CD14-positive monocyte (primary cell): ENCODE measurements around the gene DGKI. TPM values are rescaled to one million over a fixed set of nuclear protein-coding genes. Genes with fewer than 3 reads are reported as not detected.
A peak's percentile ranks its signal among the peaks of the same experiment; 100 is the strongest.

Experiments
- DNase-seq, 3 donors: peaks; one replicate each; pipeline ENCODE4 v3.0.0-alpha.2; 2011 to 2022
- H2AFZ ChIP-seq: 2 replicates; pipeline ENCODE4 v1.6.0; 2012; ENCODE audit warnings: mild to moderate bottlenecking, low read depth, low read length, inconsistent platforms; ENCODE audit not compliant: insufficient read depth, poor library complexity, severe bottlenecking
- H3K27ac ChIP-seq, 2 donors: 1 replicate in 1 of 2; 2 replicates in 1 of 2; pipeline ENCODE4 v1.5.1; 2012 to 2013; ENCODE audit warnings: low read length in 2 of 2, control low read depth in 1 of 2, inconsistent platforms in 1 of 2, low read depth in 1 of 2, mild to moderate bottlenecking in 1 of 2
- H3K27me3 ChIP-seq, 2 donors: one replicate each; pipeline versions ENCODE4 v1.6.0 to v1.6.1; 2011 to 2013; ENCODE audit warnings: low read length in 2 of 2; ENCODE audit not compliant: control insufficient read depth in 2 of 2, insufficient read depth in 2 of 2
- H3K36me3 ChIP-seq, 2 donors: replicated peaks in 1 of 2; 1 replicate in 1 of 2; 2 replicates in 1 of 2; pipeline versions ENCODE4 v1.5.1 to v1.6.1; 2012 to 2013; ENCODE audit warnings: low read length in 2 of 2, control low read depth in 1 of 2, inconsistent platforms in 1 of 2, mild to moderate bottlenecking in 1 of 2; ENCODE audit not compliant: insufficient read depth in 2 of 2, control insufficient read depth in 1 of 2
- H3K4me1 ChIP-seq, 2 donors: 1 replicate in 1 of 2; 2 replicates in 1 of 2; pipeline versions ENCODE4 v1.5.1 to v1.6.1; 2012 to 2013; ENCODE audit warnings: low read length in 2 of 2, control low read depth in 1 of 2, inconsistent platforms in 1 of 2, mild to moderate bottlenecking in 1 of 2, moderate library complexity in 1 of 2; ENCODE audit not compliant: insufficient read depth in 2 of 2, control insufficient read depth in 1 of 2
- H3K4me2 ChIP-seq: replicated peaks from 2 replicates; pipeline ENCODE3; 2012; ENCODE audit warnings: low read length, moderate library complexity, mild to moderate bottlenecking; ENCODE audit not compliant: poor library complexity, severe bottlenecking; ENCODE audit errors: extremely low read depth
- H3K4me3 ChIP-seq, 3 experiments: fragments of 200-600 bp in 1 of 3; sonication (generic) in 1 of 3; replicated peaks in 1 of 3; 1 replicate in 2 of 3; 2 replicates in 1 of 3; pipeline ENCODE4 v1.5.1; 2011 to 2013; ENCODE audit warnings: low read length in 3 of 3, mild to moderate bottlenecking in 3 of 3, control low read depth in 2 of 3, low read depth in 2 of 3, inconsistent platforms in 1 of 3, moderate library complexity in 1 of 3
- H3K79me2 ChIP-seq: 2 replicates; pipeline ENCODE4 v1.6.0; 2012; ENCODE audit warnings: mild to moderate bottlenecking, control low read depth, inconsistent platforms, low read length, moderate library complexity; ENCODE audit not compliant: insufficient read depth
- H3K9ac ChIP-seq: 2 replicates; pipeline ENCODE4 v1.6.0; 2017; ENCODE audit warnings: low read length, mild to moderate bottlenecking; ENCODE audit not compliant: insufficient read depth, poor library complexity, severe bottlenecking
- H3K9me3 ChIP-seq, 2 donors: replicated peaks in 1 of 2; 1 replicate in 1 of 2; 2 replicates in 1 of 2; pipeline versions ENCODE4 v1.5.1 to v1.6.1; 2012 to 2013; ENCODE audit warnings: low read length in 2 of 2, control low read depth in 1 of 2; ENCODE audit not compliant: control insufficient read depth in 1 of 2, insufficient read depth in 1 of 2
- H4K20me1 ChIP-seq: 2 replicates; pipeline ENCODE4 v1.6.0; 2012; ENCODE audit warnings: mild to moderate bottlenecking, low read length, control low read depth, moderate library complexity; ENCODE audit not compliant: insufficient read depth
- H3K27ac Mint-ChIP-seq, 7 donors: one replicate each; pipeline ENCODE4 v1.8.0; 2020; ENCODE audit warnings: mild to moderate bottlenecking in 7 of 7, mixed read lengths in 7 of 7, moderate library complexity in 6 of 7, inconsistent platforms in 2 of 7
- H3K27me3 Mint-ChIP-seq, 3 donors: one replicate each; pipeline ENCODE4 v1.8.0; 2021 to 2022; ENCODE audit warnings: low read depth in 3 of 3, mild to moderate bottlenecking in 3 of 3, mixed read lengths in 3 of 3, moderate library complexity in 3 of 3, inconsistent platforms in 1 of 3
- H3K36me3 Mint-ChIP-seq, 2 donors: one replicate each; pipeline ENCODE4 v1.8.0; 2020; ENCODE audit warnings: mixed read lengths in 2 of 2, inconsistent platforms in 1 of 2, mild to moderate bottlenecking in 1 of 2
- H3K4me1 Mint-ChIP-seq: one replicate; pipeline ENCODE4 v1.8.0; 2020; ENCODE audit warnings: mild to moderate bottlenecking, mixed read lengths
- H3K4me3 Mint-ChIP-seq, 2 donors: one replicate each; pipeline ENCODE4 v1.8.0; 2020; ENCODE audit warnings: mild to moderate bottlenecking in 2 of 2, mixed read lengths in 2 of 2, moderate library complexity in 1 of 2
- H3K9me3 Mint-ChIP-seq, 7 donors: one replicate each; pipeline ENCODE4 v1.8.0; 2020 to 2022; ENCODE audit warnings: mixed read lengths in 7 of 7, mild to moderate bottlenecking in 6 of 7, moderate library complexity in 6 of 7, inconsistent platforms in 2 of 7
- WGBS: methylation state at CpG from one replicate; pipeline ENCODE4 v1.1.5; 2013; ENCODE audit warnings: missing lambda C conversion rate; ENCODE audit not compliant: insufficient coverage; 5-methylcytosine and 5-hydroxymethylcytosine counted together
- intact Hi-C, 2 donors: fragments of 100-400 bp; cut with micrococcal nuclease; formaldehyde crosslinking; loops; one replicate each; pipeline versions ENCODE4 v1.15.0 to v1.15.1; 2023
- polyA plus RNA-seq, 3 donors: library from polyadenylated mRNA; depleted of rRNA in 1 of 3; unstranded in 2 of 3; stranded (reverse) in 1 of 3; fragments of 300-500 nt in 2 of 3; fragments of >200 nt in 1 of 3; fragmentation: Illumina TruSeq in 2 of 3; gene quantifications; 1 replicate in 2 of 3; 2 replicates in 1 of 3; pipeline ENCODE4 v1.2.3, GENCODE V29; 2012 to 2021
- TF ChIP-seq, protein P1 (sequence below): fragments of 200-600 bp; IDR thresholded peaks from one replicate; pipeline ENCODE4 v1.8.0; 2022; ENCODE audit warnings: antibody characterized with exemption, mild to moderate bottlenecking

The DGKI gene
- polyA plus RNA-seq, 3 donors, result not detected

DNA sequence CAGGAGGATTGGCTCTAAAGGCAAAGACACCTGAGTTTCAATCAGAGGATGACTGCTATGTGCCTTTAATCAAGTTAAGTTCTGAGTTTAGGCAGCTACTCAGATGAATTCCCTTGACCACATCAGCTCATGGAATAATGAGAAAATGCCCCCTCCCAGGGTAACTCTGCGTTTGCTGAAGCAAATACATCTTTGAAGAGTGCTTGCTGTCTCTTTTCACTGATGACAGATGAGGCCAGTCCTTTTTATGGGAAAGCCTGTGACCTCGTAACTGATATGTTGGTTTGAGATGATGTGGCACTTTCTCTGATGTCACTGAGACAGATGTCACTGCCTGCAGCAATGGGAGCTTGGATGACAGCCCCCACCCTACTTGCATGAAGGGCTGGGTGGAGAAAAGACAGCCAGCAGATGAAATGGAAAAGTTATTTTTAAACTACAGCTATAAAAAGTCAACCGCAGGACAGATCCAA is 43.7 kb upstream of the DGKI start:
- Histone ChIP-seq H3K79me2 (no peaks in the 10 kb centered on the region), H3K27me3 (no peaks in the 10 kb centered on the region), H3K4me3 (no peak overlapping the region), H3K4me1 (no peaks in the 10 kb centered on the region), H3K36me3 (peaks cover 40 to 98% of the 10 kb centered on the region in 2 donors), H3K27ac (peak overlapping the region in 1 of 2 donors; percentile 24), H3K9ac (no peak overlapping the region), H3K4me2 (no peak overlapping the region), H3K9me3 (no peaks in the 10 kb centered on the region), H4K20me1 (no peaks in the 10 kb centered on the region), H2AFZ (no peak overlapping the region)
- Mint-ChIP-seq H3K27me3 (no peaks in the 10 kb centered on the region), H3K4me1 (no peaks in the 10 kb centered on the region), H3K36me3 (peaks cover 61 to 91% of the 10 kb centered on the region in 2 donors), H3K9me3 (no peaks in the 10 kb centered on the region), H3K27ac (no peak overlapping the region), H3K4me3 (no peak overlapping the region)
- TF ChIP-seq, protein P1, sequence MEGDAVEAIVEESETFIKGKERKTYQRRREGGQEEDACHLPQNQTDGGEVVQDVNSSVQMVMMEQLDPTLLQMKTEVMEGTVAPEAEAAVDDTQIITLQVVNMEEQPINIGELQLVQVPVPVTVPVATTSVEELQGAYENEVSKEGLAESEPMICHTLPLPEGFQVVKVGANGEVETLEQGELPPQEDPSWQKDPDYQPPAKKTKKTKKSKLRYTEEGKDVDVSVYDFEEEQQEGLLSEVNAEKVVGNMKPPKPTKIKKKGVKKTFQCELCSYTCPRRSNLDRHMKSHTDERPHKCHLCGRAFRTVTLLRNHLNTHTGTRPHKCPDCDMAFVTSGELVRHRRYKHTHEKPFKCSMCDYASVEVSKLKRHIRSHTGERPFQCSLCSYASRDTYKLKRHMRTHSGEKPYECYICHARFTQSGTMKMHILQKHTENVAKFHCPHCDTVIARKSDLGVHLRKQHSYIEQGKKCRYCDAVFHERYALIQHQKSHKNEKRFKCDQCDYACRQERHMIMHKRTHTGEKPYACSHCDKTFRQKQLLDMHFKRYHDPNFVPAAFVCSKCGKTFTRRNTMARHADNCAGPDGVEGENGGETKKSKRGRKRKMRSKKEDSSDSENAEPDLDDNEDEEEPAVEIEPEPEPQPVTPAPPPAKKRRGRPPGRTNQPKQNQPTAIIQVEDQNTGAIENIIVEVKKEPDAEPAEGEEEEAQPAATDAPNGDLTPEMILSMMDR, result no peak
- intact Hi-C loops, result loop anchor here in 1 of 2 donors (10.0 kb wide), 1 partner anchor 226 kb away; no protein-coding TSS in a partner anchor
- DNase-seq, result no peak
- WGBS, result no CpG with 5 or more reads among the region's 3 CpGs

DNA sequence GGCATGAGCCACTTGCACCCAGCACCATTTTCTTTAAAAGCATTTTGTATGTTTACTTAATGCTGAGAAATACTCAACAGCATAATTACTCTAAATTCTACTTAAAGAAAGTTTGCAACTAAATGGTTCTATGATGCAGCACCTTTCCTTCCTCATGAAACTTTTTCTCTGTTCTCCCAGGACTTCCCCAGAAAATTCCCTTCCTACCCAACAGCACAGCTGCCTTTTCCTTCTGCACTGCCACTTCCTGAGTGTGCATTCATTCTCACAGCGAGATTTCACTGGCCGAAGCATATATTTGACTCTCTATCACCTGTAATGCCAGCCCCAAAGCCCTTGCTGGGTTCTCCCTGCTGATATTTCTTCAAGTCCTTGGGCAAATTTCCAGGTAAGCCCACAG is 41.5 kb upstream of the DGKI start:
- H2AFZ ChIP-seq, result no peak overlapping the region
- no peaks in the 10 kb centered on the region for H3K4me1 ChIP-seq
- Mint-ChIP-seq H3K36me3 (peaks cover 65 to 92% of the 10 kb centered on the region in 2 donors), H3K27me3 (no peaks in the 10 kb centered on the region), H3K4me1 (no peaks in the 10 kb centered on the region), H3K9me3 (peaks cover 0 to 3% (median 0%) of the 10 kb centered on the region in 7 donors), H3K27ac (peak overlapping the region in 2 of 7 donors; percentile 17 to 67), H3K4me3 (no peak overlapping the region)
- H3K9ac ChIP-seq, result no peak overlapping the region
- TF ChIP-seq, protein P1, result no peak
- no peaks in the 10 kb centered on the region for H3K27me3 ChIP-seq
- no peak for DNase-seq
- 93% methylated on average over 2 of the region's 2 CpGs for WGBS
- H3K9me3 ChIP-seq, result no peaks in the 10 kb centered on the region
- intact Hi-C loops, result no loop called here
- H3K4me3 ChIP-seq, result no peak overlapping the region
- H3K27ac ChIP-seq, result no peak overlapping the region
- H3K4me2 ChIP-seq, result no peak overlapping the region
- peaks cover 47 to 98% of the 10 kb centered on the region in 2 donors for H3K36me3 ChIP-seq
- H4K20me1 ChIP-seq, result no peaks in the 10 kb centered on the region
- no peaks in the 10 kb centered on the region for H3K79me2 ChIP-seq
